ENCODE measurements around the gene MACO1. TPM values are rescaled to one million over a fixed set of nuclear protein-coding genes. Genes with fewer than 3 reads are reported as not detected.

The MACO1 gene
- total RNA-seq, 1 experiment from 2014 or later, result 16.3 TPM

DNA sequence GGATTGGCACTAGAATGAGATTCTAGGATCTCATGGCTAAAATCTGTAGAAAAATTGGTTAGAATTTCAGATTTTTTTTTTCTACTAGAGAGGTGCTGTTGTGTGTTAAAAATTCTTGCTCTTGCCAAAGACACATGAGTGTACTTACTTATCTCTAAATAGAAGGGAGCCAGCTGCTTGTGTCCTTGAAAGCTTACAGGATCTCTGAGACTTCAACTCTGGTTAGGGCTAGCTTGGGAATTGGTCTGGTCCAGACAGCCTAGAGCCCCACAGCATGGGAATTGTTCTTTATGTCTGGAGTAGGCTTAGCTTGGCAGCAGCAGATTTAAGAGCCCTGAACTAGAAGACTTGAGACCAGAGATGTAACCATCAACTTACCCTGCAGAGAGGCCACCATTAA, 37.3 kb downstream of the MACO1 start:
- Histone ChIP-seq H3K4me2 (ENCODE audit: insufficient read depth, insufficient read length, low read length) (no peak overlapping the region), H3K27me3 (ENCODE audit: insufficient read depth, low read length) (no peaks in the 10 kb centered on the region), H4K8ac (replicated peaks; ENCODE audit: insufficient read length, low read depth, low read length) (no peak overlapping the region), H3K18ac (ENCODE audit: insufficient read length, low read depth, low read length) (no peak overlapping the region), H3K9me3 (ENCODE audit: control insufficient read depth, low read depth, low read length) (no peaks in the 10 kb centered on the region), H4K91ac (ENCODE audit: insufficient read length, low read depth, low read length) (no peak overlapping the region), H3K9ac (ENCODE audit: extremely low read depth, insufficient read length, low read length) (no peak overlapping the region), H3T11ph (ENCODE audit: low read length) (no peak overlapping the region), H2BK5ac (ENCODE audit: insufficient read length, low read length) (no peak overlapping the region), H3K56ac (ENCODE audit: insufficient read length, low read depth, low read length) (no peak overlapping the region), H2BK15ac (ENCODE audit: low read depth, low read length) (no peak overlapping the region), H2AFZ (ENCODE audit: low read length) (no peak overlapping the region), H4K5ac (ENCODE audit: insufficient read length, low read depth, low read length) (no peak overlapping the region), H4K20me1 (ENCODE audit: control insufficient read depth, insufficient read depth, insufficient read length) (no peaks in the 10 kb centered on the region), H3K4me1 (ENCODE audit: insufficient read depth, low read length) (no peaks in the 10 kb centered on the region), H2BK12ac (ENCODE audit: insufficient read length, low read depth, low read length) (no peak overlapping the region), H2BK120ac (ENCODE audit: low read depth, low read length, poor library complexity, severe bottlenecking) (no peak overlapping the region), H3K27ac (ENCODE audit: insufficient read length, low read depth, low read length) (no peak overlapping the region), H3K23ac (ENCODE audit: insufficient read length, low read depth, low read length) (no peak overlapping the region), H3K79me2 (ENCODE audit: insufficient read depth, low read length) (no peaks in the 10 kb centered on the region), H3K4ac (ENCODE audit: low read depth, low read length) (no peak overlapping the region), H3K14ac (ENCODE audit: insufficient read depth, low read length) (no peak overlapping the region), H3K23me2 (ENCODE audit: insufficient read length, low read depth, low read length, poor library complexity, severe bottlenecking) (no peaks in the 10 kb centered on the region), H2AK5ac (ENCODE audit: insufficient read length, low read length) (no peak overlapping the region), H3K79me1 (ENCODE audit: insufficient read depth, low read depth, low read length, poor library complexity, severe bottlenecking) (no peaks in the 10 kb centered on the region), H2BK20ac (ENCODE audit: low read depth, low read length, poor library complexity, severe bottlenecking) (no peak overlapping the region)
- no peaks in the 10 kb centered on the region for H3K9me3 Mint-ChIP-seq
- no peak overlapping the region for H3K4me3 Mint-ChIP-seq
- peak overlapping the region in 1 of 3 experiments; percentile 6; a peak in 1 of 7 replicates for H3K27ac Mint-ChIP-seq
- H3K36me3 Mint-ChIP-seq (ENCODE audit: insufficient read depth in 1 of 3, low read depth in 3 of 3), result peaks cover 0 to 5% (median 0%) of the 10 kb centered on the region in 3 experiments; a peak in 2 of 7 replicates
- DNase-seq, result no peak
- TF ChIP-seq, protein P1, sequence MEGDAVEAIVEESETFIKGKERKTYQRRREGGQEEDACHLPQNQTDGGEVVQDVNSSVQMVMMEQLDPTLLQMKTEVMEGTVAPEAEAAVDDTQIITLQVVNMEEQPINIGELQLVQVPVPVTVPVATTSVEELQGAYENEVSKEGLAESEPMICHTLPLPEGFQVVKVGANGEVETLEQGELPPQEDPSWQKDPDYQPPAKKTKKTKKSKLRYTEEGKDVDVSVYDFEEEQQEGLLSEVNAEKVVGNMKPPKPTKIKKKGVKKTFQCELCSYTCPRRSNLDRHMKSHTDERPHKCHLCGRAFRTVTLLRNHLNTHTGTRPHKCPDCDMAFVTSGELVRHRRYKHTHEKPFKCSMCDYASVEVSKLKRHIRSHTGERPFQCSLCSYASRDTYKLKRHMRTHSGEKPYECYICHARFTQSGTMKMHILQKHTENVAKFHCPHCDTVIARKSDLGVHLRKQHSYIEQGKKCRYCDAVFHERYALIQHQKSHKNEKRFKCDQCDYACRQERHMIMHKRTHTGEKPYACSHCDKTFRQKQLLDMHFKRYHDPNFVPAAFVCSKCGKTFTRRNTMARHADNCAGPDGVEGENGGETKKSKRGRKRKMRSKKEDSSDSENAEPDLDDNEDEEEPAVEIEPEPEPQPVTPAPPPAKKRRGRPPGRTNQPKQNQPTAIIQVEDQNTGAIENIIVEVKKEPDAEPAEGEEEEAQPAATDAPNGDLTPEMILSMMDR (conservative IDR thresholded peaks at IDR 0.05), result no peak
- no peaks in the 10 kb centered on the region for H3K27me3 Mint-ChIP-seq (ENCODE audit: low read depth)
- 0 out of 4 replicates have a peak, but pooled peaks cover 0 to 2% of the 10 kb centered on the region in 2 experiments for H3K4me1 Mint-ChIP-seq
